GM12864 (cell line): ENCODE data around the gene ACTR2.
"Not testable (repeated sequence)": the region's sequence is repeated elsewhere in the genome, so short reads cannot be mapped to it uniquely, and the experiment has no call there.

Experiments used
- DNase-seq: peaks from one replicate; pipeline ENCODE4 v3.0.0-alpha.2; 2011; ENCODE audit warnings: low read depth
- H3K4me3 ChIP-seq: 2 replicates; pipeline ENCODE4 v1.5.1; 2011; ENCODE audit warnings: mild to moderate bottlenecking, low read depth, low read length, control low read depth
- CTCF ChIP-seq: IDR thresholded peaks from 2 replicates; pipeline ENCODE4 v1.5.1; 2011; ENCODE audit warnings: low read depth, mild to moderate bottlenecking, moderate library complexity, low read length, control low read depth, inconsistent platforms; ENCODE audit errors: missing control alignments

ACTR2 gene

GRCh38 chr2:65311049-65311448 lies 83.4 kb downstream of the ACTR2 start:
- H3K4me3 ChIP-seq = no peak overlapping the region
- no peak for TF ChIP-seq CTCF
- DNase-seq = no peak

- no peak overlapping the region for H3K4me3 ChIP-seq
- no peak for TF ChIP-seq CTCF
- DNase-seq = no peak
Measured at GRCh38 chr2:65311596-65311995, 84.0 kb downstream of the ACTR2 start.

- DNase-seq = no peak
- no peak overlapping the region for H3K4me3 ChIP-seq
- TF ChIP-seq CTCF = no peak
Measured at GRCh38 chr2:65313126-65313953, 85.7 kb downstream of the ACTR2 start.

- DNase-seq = no peak
- no peak for TF ChIP-seq CTCF
- H3K4me3 ChIP-seq = no peak overlapping the region
Measured at GRCh38 chr2:65313954-65314256, 86.3 kb downstream of the ACTR2 start.

GRCh38 chr2:65314801-65315441 lies 87.3 kb downstream of the ACTR2 start:
- no peak overlapping the region for H3K4me3 ChIP-seq
- DNase-seq = no peak
- TF ChIP-seq CTCF = no peak

- TF ChIP-seq CTCF = no peak
- no peak overlapping the region for H3K4me3 ChIP-seq
- no peak for DNase-seq
Measured at GRCh38 chr2:65316072-65316471, 88.4 kb downstream of the ACTR2 start.

- not testable (repeated sequence) for H3K4me3 ChIP-seq, DNase-seq
Measured at GRCh38 chr2:65317351-65317750, 89.7 kb downstream of the ACTR2 start.
